HG03108 (cell line): ENCODE measurements around the gene GSTO1.
A peak's percentile ranks its signal among the peaks of the same experiment; 100 is the strongest.

Source experiments
- ATAC-seq: cut with Tn5 transposase; IDR thresholded peaks from one replicate; pipeline ENCODE4 v1.9.1; 2021; ENCODE audit warnings: moderate library complexity; ENCODE audit not compliant: unreplicated experiment

The GSTO1 gene

DNA sequence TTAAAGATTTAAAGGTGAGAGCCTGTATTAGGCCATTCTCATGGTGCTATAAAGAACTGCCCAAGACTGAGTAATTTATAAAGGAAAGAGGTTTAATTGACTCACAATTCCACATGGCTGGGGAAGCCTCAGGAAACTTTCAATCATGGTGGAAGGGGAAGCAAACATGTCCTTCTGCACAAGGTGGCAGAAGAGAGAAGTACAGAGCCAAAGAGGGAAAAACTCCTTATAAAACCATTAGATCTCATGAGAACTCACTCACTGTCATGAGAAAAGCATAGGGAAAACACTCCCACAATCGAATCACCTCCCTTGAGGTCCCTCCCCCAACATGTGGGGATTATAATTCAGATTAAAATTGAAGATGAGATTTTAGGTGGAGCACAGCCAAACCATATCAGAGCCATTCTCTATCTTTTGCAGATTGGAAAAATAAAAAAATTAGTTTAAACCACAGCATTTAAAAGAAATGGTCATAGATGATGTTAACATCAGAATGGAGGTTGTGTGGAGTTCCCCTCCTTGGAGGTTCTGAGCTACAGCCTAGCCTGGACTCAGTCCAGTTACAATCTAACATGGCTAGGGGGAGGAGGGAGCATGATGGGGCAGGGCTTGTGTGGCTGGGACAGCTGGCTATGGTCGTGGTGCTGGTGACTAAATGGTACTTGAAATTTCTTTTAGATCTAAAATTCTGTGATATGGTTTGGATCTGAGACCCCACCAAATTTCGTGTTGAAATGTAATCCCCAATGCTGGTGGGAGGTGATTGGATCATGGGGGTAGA lies 47.4 kb downstream of the GSTO1 start:
- no peak for ATAC-seq

GRCh38 chr10:104303594-104304355 lies 49.1 kb downstream of the GSTO1 start:
- ATAC-seq = no peak

GRCh38 chr10:104304356-104304745 lies 49.7 kb downstream of the GSTO1 start:
- no peak for ATAC-seq

DNA sequence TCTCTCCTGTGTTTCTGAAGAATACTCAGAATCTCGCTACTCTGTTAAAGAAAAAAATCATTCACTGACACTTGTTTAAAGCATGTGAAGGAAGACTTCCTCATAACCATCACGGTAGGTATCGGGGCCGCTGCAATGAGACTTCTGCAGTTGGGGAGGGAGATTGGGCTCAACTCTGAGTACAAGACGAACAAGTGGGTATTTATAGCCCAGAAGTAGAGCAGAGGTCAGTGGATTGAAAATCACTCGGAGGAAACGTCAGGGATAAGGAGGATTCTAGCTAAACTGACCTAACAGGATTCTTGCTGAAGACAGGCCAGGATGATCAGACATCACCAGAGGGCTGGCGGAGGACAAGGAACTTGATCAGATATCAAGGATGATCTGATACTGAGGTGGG lies 50.2 kb downstream of the GSTO1 start:
- ATAC-seq = no peak

- no peak for ATAC-seq
These were observed 52.2 kb downstream of the GSTO1 start for GRCh38 chr10:104306897-104307296.

- no peak for ATAC-seq
These were observed 53.1 kb downstream of the GSTO1 start for GRCh38 chr10:104307576-104308438.

- peak; percentile 72 for ATAC-seq
These were observed 53.8 kb downstream of the GSTO1 start for GRCh38 chr10:104308439-104308903.

DNA sequence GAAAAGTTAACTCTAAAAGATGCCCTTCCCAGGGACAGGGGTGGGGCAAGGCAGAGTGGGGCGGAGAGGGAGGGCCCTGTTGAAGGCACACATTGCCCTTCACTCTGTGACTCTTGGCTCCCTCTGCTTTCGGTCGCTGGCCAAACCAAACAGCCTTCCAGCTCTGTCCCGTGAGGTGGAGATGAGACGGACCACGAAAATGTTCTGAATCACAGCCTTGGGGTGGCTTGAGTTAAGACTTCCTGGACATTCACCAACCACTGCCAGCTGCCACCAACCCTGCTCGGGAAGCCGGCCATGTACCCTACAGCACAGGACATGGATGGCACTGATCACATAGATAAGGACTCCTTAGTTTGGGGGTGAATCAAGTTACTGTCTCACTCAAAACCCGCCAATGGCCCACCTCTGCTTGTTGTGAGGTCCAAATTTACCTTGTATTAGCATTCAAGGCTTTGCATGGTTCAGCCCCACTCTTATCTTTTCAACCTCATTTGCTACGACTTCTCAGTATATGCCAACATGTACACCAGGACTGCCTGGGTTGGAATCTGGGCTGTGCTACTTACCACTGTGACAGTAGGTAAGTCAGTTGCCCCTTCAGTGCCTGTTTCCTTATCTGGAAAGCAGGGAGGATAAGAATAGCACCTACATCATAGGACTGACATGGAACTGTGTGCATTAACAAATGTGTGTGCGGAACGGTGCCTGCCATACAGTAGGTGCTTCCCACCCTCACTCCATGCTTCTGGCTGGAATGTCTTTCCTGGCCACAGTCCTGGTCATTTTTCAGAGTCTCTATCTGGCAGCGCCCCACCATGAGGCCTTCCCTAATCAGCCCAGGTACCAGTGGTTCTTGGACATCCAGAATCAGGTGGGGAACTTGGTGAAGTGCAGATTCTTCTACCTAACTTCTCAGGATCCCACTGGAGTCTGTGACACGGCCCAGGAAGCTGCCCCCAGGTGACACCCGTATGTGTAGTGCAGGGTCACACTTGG lies 55.6 kb downstream of the GSTO1 start:
- ATAC-seq = no peak

- ATAC-seq = no peak
These were observed 56.6 kb downstream of the GSTO1 start for GRCh38 chr10:104311184-104311720.

- ATAC-seq = no peak
These were observed 60.1 kb downstream of the GSTO1 start for GRCh38 chr10:104314591-104315485.

DNA sequence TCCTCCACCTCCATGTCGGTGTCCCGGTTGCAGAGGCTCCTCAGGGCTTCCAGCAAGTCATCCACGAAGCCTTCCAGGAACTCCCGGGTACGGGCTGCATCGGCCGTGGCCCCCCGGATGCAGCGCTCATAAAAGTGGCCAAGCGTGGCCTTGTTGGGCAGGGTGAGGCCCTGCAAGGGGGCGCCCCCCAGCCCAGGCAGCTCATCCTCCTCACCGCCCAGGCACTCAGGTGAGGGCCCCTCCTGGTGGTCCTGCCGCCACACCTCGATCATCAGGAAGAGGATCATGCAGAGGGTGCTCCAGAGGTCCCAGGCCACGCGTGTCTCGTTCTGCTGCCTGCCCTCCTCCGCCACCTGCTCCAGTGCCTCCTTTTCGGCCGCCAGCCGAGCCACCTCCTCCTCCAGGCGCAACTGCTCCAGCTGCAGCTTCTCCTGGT lies 60.8 kb downstream of the GSTO1 start:
- no peak for ATAC-seq

DNA sequence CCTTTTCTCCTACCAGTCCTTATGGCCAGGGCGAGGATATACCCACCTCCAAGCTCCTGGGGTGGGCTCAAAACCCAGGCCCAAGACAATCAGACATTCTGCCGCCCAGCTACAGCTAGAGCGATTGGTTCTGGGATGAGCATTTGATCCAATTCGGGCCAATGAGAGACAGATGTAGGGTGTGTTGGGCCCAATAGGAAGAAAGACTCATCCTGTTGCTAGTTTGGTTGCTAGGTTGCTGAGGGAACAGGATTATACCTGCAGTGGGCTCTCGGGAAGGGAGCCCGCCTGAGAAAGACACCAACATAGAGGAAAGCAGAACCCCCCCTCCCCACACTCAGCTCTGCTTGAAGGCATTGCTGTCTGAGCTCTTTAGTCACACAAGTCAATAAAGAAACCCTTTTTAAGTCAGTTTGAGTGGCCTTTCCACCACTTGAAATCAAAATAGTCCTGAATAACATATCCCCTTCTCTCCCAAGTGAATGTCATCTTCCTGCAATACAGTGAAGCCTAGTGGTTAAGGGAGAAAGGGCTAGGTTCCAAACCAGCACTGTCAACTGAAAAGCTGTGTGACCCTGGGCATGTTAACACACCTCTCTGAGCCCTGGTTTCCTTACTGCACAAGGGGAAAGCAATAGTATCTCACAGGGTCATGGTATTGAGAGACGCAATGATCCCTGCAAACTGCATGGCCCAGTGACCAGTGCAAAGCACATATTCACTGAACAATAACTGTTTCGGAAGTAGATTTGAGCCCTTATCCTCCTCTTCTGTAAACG lies 61.8 kb downstream of the GSTO1 start:
- ATAC-seq = no peak
